Choroid plexus epithelial cell (primary cell): ENCODE results near the gene BRD3.

ENCODE experiments used
- DNase-seq: peaks from one replicate; pipeline ENCODE4 v3.0.0-alpha.2; 2010; ENCODE audit warnings: low read depth
- H3K4me3 ChIP-seq: 2 replicates; pipeline ENCODE4 v1.5.1; 2011; ENCODE audit warnings: low read depth, mild to moderate bottlenecking, control low read depth, low read length, moderate library complexity
- CTCF ChIP-seq: conservative IDR thresholded peaks from 2 replicates; pipeline ENCODE4 v1.5.1; 2011; ENCODE audit warnings: low read depth, mild to moderate bottlenecking, control low read depth, inconsistent platforms, low read length, moderate library complexity

Gene BRD3

GRCh38 chr9:134024828-134025605 lies 42.8 kb downstream of the BRD3 start, which contains the start of gene BRD3OS:
Gene BRD3OS (plus strand): TSS chr9:134025481. CDS start chr9:134026748, 1,267 bp downstream.
- peak; percentile 100 for DNase-seq
- no peak for TF ChIP-seq CTCF
- H3K4me3 ChIP-seq: peak within 1 kb of the TSS; percentile 87

- TF ChIP-seq CTCF: no peak
- no peak for DNase-seq
- peak overlapping the region; percentile 56 for H3K4me3 ChIP-seq
Measured at GRCh38 chr9:134024214-134024792, 43.5 kb downstream of the BRD3 start.

- DNase-seq: no peak
- TF ChIP-seq CTCF: no peak
- H3K4me3 ChIP-seq: no peak overlapping the region
Measured at GRCh38 chr9:134014946-134015345, 52.9 kb downstream of the BRD3 start.

- H3K4me3 ChIP-seq: no peak overlapping the region
- no peak for TF ChIP-seq CTCF
- no peak for DNase-seq
Measured at GRCh38 chr9:134011401-134011800, 56.4 kb downstream of the BRD3 start.

GRCh38 chr9:134010310-134011173 lies 57.3 kb downstream of the BRD3 start:
- H3K4me3 ChIP-seq: no peak overlapping the region
- DNase-seq: no peak
- TF ChIP-seq CTCF: no peak

GRCh38 chr9:134007571-134007970 lies 60.3 kb downstream of the BRD3 start:
- no peak for TF ChIP-seq CTCF
- no peak for DNase-seq
- H3K4me3 ChIP-seq: no peak overlapping the region
